H9 (cell line): ENCODE data around the gene AZI2. TPM values are rescaled to one million over a fixed set of nuclear protein-coding genes. Genes with fewer than 3 reads are reported as not detected.

Experiments used
- DNase-seq: peaks from one replicate; pipeline ENCODE4 v3.0.0-alpha.2; 2017
- H2AFZ ChIP-seq: one replicate; pipeline ENCODE4 v1.6.1; 2013; ENCODE audit warnings: mild to moderate bottlenecking, low read length, control low read depth, moderate library complexity
- H2AK5ac ChIP-seq: 2 replicates; pipeline ENCODE4 v1.6.1; 2013; ENCODE audit warnings: low read length, control low read depth, mixed read lengths; ENCODE audit not compliant: insufficient read length
- H2BK120ac ChIP-seq: one replicate; pipeline ENCODE4 v1.6.1; 2013; ENCODE audit warnings: low read depth, mild to moderate bottlenecking, low read length, control low read depth, inconsistent platforms; ENCODE audit not compliant: poor library complexity, severe bottlenecking
- H2BK12ac ChIP-seq: 2 replicates; pipeline ENCODE4 v1.6.1; 2013; ENCODE audit warnings: low read length, control low read depth, mixed read lengths, low read depth; ENCODE audit not compliant: insufficient read length
- H2BK15ac ChIP-seq: 2 replicates; pipeline ENCODE4 v1.6.1; 2013; ENCODE audit warnings: low read depth, low read length, control low read depth
- H2BK20ac ChIP-seq: one replicate; pipeline ENCODE4 v1.6.1; 2013; ENCODE audit warnings: low read depth, mild to moderate bottlenecking, low read length, control low read depth, inconsistent platforms; ENCODE audit not compliant: poor library complexity, severe bottlenecking
- H2BK5ac ChIP-seq: 2 replicates; pipeline ENCODE4 v1.6.1; 2013; ENCODE audit warnings: low read length, control low read depth, mixed read lengths; ENCODE audit not compliant: insufficient read length
- H3K14ac ChIP-seq: 2 replicates; pipeline ENCODE4 v1.6.1; 2013; ENCODE audit warnings: low read length, control low read depth; ENCODE audit not compliant: insufficient read depth
- H3K18ac ChIP-seq: 2 replicates; pipeline ENCODE4 v1.6.1; 2013; ENCODE audit warnings: low read depth, mild to moderate bottlenecking, mixed read lengths, low read length, control low read depth; ENCODE audit not compliant: insufficient read length
- H3K23ac ChIP-seq: 2 replicates; pipeline ENCODE4 v1.6.1; 2013; ENCODE audit warnings: low read length, control low read depth, mixed read lengths, low read depth; ENCODE audit not compliant: insufficient read length
- H3K23me2 ChIP-seq: 2 replicates; pipeline ENCODE4 v1.6.1; 2013; ENCODE audit warnings: low read depth, mild to moderate bottlenecking, mixed read lengths, low read length, control low read depth; ENCODE audit not compliant: insufficient read length, poor library complexity, severe bottlenecking
- H3K27ac ChIP-seq: 2 replicates; pipeline ENCODE4 v1.5.1; 2013; ENCODE audit warnings: low read length, control low read depth, mixed read lengths, low read depth; ENCODE audit not compliant: insufficient read length
- H3K27me3 ChIP-seq: 2 replicates; pipeline ENCODE4 v1.6.1; 2013; ENCODE audit warnings: low read length, control low read depth, inconsistent platforms; ENCODE audit not compliant: insufficient read depth
- H3K4ac ChIP-seq: 2 replicates; pipeline ENCODE4 v1.6.1; 2013; ENCODE audit warnings: low read depth, mild to moderate bottlenecking, control low read depth, inconsistent platforms, low read length, moderate library complexity
- H3K4me1 ChIP-seq: 2 replicates; pipeline ENCODE4 v1.6.1; 2013; ENCODE audit warnings: low read length, control low read depth, inconsistent platforms; ENCODE audit not compliant: insufficient read depth
- H3K4me2 ChIP-seq: 2 replicates; pipeline ENCODE4 v1.6.1; 2013; ENCODE audit warnings: low read length, control low read depth, mixed read lengths; ENCODE audit not compliant: insufficient read length, insufficient read depth
- H3K56ac ChIP-seq: 2 replicates; pipeline ENCODE4 v1.6.1; 2013; ENCODE audit warnings: low read depth, mild to moderate bottlenecking, mixed read lengths, low read length, control low read depth; ENCODE audit not compliant: insufficient read length
- H3K79me1 ChIP-seq: 2 replicates; pipeline ENCODE4 v1.6.1; 2013; ENCODE audit warnings: low read depth, mild to moderate bottlenecking, moderate library complexity, low read length, control low read depth, inconsistent platforms; ENCODE audit not compliant: insufficient read depth, poor library complexity, severe bottlenecking
- H3K79me2 ChIP-seq: 2 replicates; pipeline ENCODE4 v1.6.1; 2013; ENCODE audit warnings: low read length, control low read depth, inconsistent platforms; ENCODE audit not compliant: insufficient read depth
- H3K9ac ChIP-seq: 2 replicates; pipeline ENCODE4 v1.6.1; 2013; ENCODE audit warnings: low read length, control low read depth, mixed read lengths; ENCODE audit not compliant: insufficient read length; ENCODE audit errors: extremely low read depth
- H3K9me3 ChIP-seq: one replicate; pipeline ENCODE4 v1.6.1; 2013; ENCODE audit warnings: low read depth, low read length, inconsistent platforms; ENCODE audit not compliant: control insufficient read depth
- H3T11ph ChIP-seq: one replicate; pipeline ENCODE4 v1.6.1; 2013; ENCODE audit warnings: mild to moderate bottlenecking, low read length, control low read depth, inconsistent platforms
- H4K20me1 ChIP-seq: one replicate; pipeline ENCODE4 v1.6.1; 2013; ENCODE audit not compliant: control insufficient read depth, insufficient read length, insufficient read depth
- H4K5ac ChIP-seq: 2 replicates; pipeline ENCODE4 v1.6.1; 2013; ENCODE audit warnings: low read depth, mild to moderate bottlenecking, mixed read lengths, low read length, control low read depth; ENCODE audit not compliant: insufficient read length
- H4K8ac ChIP-seq: replicated peaks from 2 replicates; pipeline ENCODE4 v1.6.1; 2013; ENCODE audit warnings: low read length, control low read depth, mixed read lengths, low read depth; ENCODE audit not compliant: insufficient read length
- H4K91ac ChIP-seq: 2 replicates; pipeline ENCODE4 v1.6.1; 2013; ENCODE audit warnings: low read depth, mild to moderate bottlenecking, moderate library complexity, mixed read lengths, low read length, control low read depth; ENCODE audit not compliant: insufficient read length
- H3K27ac Mint-ChIP-seq, 3 experiments: 2 replicates in 2 of 3; 3 replicates in 1 of 3; pipeline ENCODE4 v1.8.0; 2020 to 2021; ENCODE audit warnings: mixed read lengths in 3 of 3, mild to moderate bottlenecking in 1 of 3, moderate library complexity in 1 of 3
- H3K27me3 Mint-ChIP-seq: 2 replicates; pipeline ENCODE4 v1.8.0; 2021; ENCODE audit warnings: low read depth, mild to moderate bottlenecking, moderate library complexity, mixed read lengths
- H3K36me3 Mint-ChIP-seq, 3 experiments: 2 replicates in 2 of 3; 3 replicates in 1 of 3; pipeline ENCODE4 v1.8.0; 2020 to 2021; ENCODE audit warnings: low read depth in 3 of 3, mixed read lengths in 3 of 3; ENCODE audit not compliant: insufficient read depth in 1 of 3
- H3K4me1 Mint-ChIP-seq, 2 experiments: 2 replicates each; pipeline ENCODE4 v1.8.0; 2020; ENCODE audit warnings: mixed read lengths in 2 of 2
- H3K4me3 Mint-ChIP-seq, 2 experiments: 2 replicates in 1 of 2; 3 replicates in 1 of 2; pipeline ENCODE4 v1.8.0; 2020 to 2021; ENCODE audit warnings: mild to moderate bottlenecking in 2 of 2, mixed read lengths in 2 of 2, moderate library complexity in 1 of 2
- H3K9me3 Mint-ChIP-seq, 2 experiments: 2 replicates in 1 of 2; 3 replicates in 1 of 2; pipeline ENCODE4 v1.8.0; 2020; ENCODE audit warnings: mild to moderate bottlenecking in 2 of 2, mixed read lengths in 2 of 2, moderate library complexity in 1 of 2
- WGBS: extraction: QIAGEN DNeasy Blood & Tissue Kit; methylation state at CpG from one replicate; pipeline ENCODE4 v1.1.7; 2013; ENCODE audit warnings: missing lambda C conversion rate, low lambda C conversion rate, mixed read lengths; ENCODE audit not compliant: insufficient read length; ENCODE audit errors: extremely low coverage; 5-methylcytosine and 5-hydroxymethylcytosine counted together
- total RNA-seq: library from RNA; stranded (reverse); gene quantifications from 2 replicates; pipeline ENCODE4 v1.2.1, GENCODE V29; 2021
- TF ChIP-seq, protein P1 (sequence below): fragments of 200-600 bp; sonication (generic); conservative IDR thresholded peaks from 3 replicates; pipeline ENCODE4 v1.8.0; 2021; ENCODE audit warnings: antibody characterized with exemption, mild to moderate bottlenecking

AZI2 gene
- total RNA-seq, 1 experiment from 2014 or later, result 36.7 TPM

DNA sequence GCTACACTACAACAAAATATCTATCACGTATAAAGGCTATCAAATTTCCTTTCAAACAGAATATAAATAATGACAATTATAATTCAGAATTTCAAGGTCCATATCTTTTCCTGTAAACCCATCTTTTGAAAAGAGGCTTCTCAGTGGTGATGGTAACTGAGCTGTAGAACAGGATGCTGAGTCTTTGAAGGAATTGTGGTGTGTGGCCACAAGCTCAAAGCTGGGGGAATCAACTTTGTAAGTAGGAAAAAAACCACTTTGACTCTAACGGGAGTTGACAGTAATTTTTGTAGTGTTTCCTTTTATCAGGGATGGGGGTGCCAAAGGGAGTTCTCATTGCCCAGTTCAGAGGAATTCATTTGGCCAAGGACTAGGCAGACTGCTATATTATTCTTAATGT, 13.4 kb downstream of the AZI2 start:
- no peak overlapping the region for H4K5ac ChIP-seq
- TF ChIP-seq, protein P1, sequence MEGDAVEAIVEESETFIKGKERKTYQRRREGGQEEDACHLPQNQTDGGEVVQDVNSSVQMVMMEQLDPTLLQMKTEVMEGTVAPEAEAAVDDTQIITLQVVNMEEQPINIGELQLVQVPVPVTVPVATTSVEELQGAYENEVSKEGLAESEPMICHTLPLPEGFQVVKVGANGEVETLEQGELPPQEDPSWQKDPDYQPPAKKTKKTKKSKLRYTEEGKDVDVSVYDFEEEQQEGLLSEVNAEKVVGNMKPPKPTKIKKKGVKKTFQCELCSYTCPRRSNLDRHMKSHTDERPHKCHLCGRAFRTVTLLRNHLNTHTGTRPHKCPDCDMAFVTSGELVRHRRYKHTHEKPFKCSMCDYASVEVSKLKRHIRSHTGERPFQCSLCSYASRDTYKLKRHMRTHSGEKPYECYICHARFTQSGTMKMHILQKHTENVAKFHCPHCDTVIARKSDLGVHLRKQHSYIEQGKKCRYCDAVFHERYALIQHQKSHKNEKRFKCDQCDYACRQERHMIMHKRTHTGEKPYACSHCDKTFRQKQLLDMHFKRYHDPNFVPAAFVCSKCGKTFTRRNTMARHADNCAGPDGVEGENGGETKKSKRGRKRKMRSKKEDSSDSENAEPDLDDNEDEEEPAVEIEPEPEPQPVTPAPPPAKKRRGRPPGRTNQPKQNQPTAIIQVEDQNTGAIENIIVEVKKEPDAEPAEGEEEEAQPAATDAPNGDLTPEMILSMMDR, result no peak
- no peak overlapping the region for H2AFZ ChIP-seq
- H3K23me2 ChIP-seq, result no peaks in the 10 kb centered on the region
- Mint-ChIP-seq H3K36me3 (peaks cover 0 to 22% (median 9%) of the 10 kb centered on the region in 3 experiments; a peak in 6 of 7 replicates), H3K9me3 (no peaks in the 10 kb centered on the region), H3K27ac (no peak overlapping the region), H3K4me1 (no peaks in the 10 kb centered on the region), H3K4me3 (no peak overlapping the region), H3K27me3 (no peaks in the 10 kb centered on the region)
- no peak overlapping the region for H3K14ac ChIP-seq
- no peak for DNase-seq
- H3K27ac ChIP-seq, result no peak overlapping the region
- H4K8ac ChIP-seq, result no peak overlapping the region
- H3K79me2 ChIP-seq, result no peaks in the 10 kb centered on the region
- no peaks in the 10 kb centered on the region for H3K9me3 ChIP-seq
- H3K56ac ChIP-seq, result no peak overlapping the region
- no peak overlapping the region for H2BK5ac ChIP-seq
- no peak overlapping the region for H3K4ac ChIP-seq
- no peak overlapping the region for H2BK20ac ChIP-seq
- no peaks in the 10 kb centered on the region for H4K20me1 ChIP-seq
- H2BK120ac ChIP-seq, result no peak overlapping the region
- no CpG with 5 or more reads among the region's 2 CpGs for WGBS
- H3T11ph ChIP-seq, result no peak overlapping the region
- no peak overlapping the region for H3K18ac ChIP-seq
- no peak overlapping the region for H3K4me2 ChIP-seq
- no peak overlapping the region for H2BK12ac ChIP-seq
- H4K91ac ChIP-seq, result no peak overlapping the region
- H3K4me1 ChIP-seq, result no peaks in the 10 kb centered on the region
- H3K23ac ChIP-seq, result no peak overlapping the region
- H2BK15ac ChIP-seq, result no peak overlapping the region
- no peak overlapping the region for H3K9ac ChIP-seq
- no peak overlapping the region for H2AK5ac ChIP-seq
- no peaks in the 10 kb centered on the region for H3K27me3 ChIP-seq
- no peaks in the 10 kb centered on the region for H3K79me1 ChIP-seq
